ENCODE results near the gene ZNF576. TPM values are rescaled to one million over a fixed set of nuclear protein-coding genes. Genes with fewer than 3 reads are reported as not detected.
"Not testable (repeated sequence)": the region's sequence is repeated elsewhere in the genome, so short reads cannot be mapped to it uniquely, and the experiment has no call there.

ZNF576 gene
- total RNA-seq, 2 donors from 2014 or later, result 19.5 to 22.3 TPM

GRCh38 chr19:43648633-43649032 lies 52.2 kb downstream of the ZNF576 start:
- H3K4me1 Mint-ChIP-seq (ENCODE audit: low read depth in 2 of 2), result peaks cover 0 to 4% of the 10 kb centered on the region in 2 donors
- no peak overlapping the region for H3K27ac Mint-ChIP-seq
- H3K4me3 Mint-ChIP-seq, result no peak overlapping the region
- no peaks in the 10 kb centered on the region for H3K9me3 Mint-ChIP-seq
- ATAC-seq, result no peak
- peaks cover 4% of the 10 kb centered on the region for H3K36me3 Mint-ChIP-seq
- peak; percentile 3 for DNase-seq (ENCODE audit: low spot score)
- no peaks in the 10 kb centered on the region for H3K27me3 Mint-ChIP-seq

- H3K4me1 Mint-ChIP-seq (ENCODE audit: low read depth in 2 of 2), result peaks cover 0 to 4% of the 10 kb centered on the region in 2 donors
- H3K27ac Mint-ChIP-seq, result no peak overlapping the region
- no peaks in the 10 kb centered on the region for H3K27me3 Mint-ChIP-seq
- DNase-seq (ENCODE audit: low spot score) (no peak), ATAC-seq (no peak)
- peaks cover 4% of the 10 kb centered on the region for H3K36me3 Mint-ChIP-seq
- no peak overlapping the region for H3K4me3 Mint-ChIP-seq
- no peaks in the 10 kb centered on the region for H3K9me3 Mint-ChIP-seq
Observed at GRCh38 chr19:43649514-43649913, 53.1 kb downstream of the ZNF576 start.

DNA sequence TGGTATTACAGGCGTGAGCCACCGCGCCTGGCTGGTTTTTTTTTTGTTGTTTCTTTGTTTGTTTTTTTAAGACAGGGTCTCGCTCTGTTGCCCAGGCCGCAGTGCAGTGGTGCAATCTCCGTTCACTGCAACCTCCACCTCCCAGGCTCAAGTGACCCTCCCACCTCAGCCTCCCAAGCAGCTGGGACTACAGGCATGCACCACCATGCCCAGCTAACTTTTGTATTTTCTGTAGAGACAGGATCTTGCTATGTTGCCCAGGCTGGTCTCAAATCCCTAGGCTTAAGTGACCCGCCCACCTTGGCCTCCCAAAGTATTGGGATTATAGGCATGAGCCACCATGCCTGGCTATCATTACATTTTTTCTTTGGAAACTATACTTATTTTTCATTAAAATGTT lies 53.9 kb downstream of the ZNF576 start:
- H3K4me1 Mint-ChIP-seq (ENCODE audit: low read depth in 2 of 2); H3K27ac Mint-ChIP-seq; H3K9me3 Mint-ChIP-seq; ATAC-seq; H3K27me3 Mint-ChIP-seq; H3K4me3 Mint-ChIP-seq; H3K36me3 Mint-ChIP-seq; DNase-seq (ENCODE audit: low spot score): not testable (repeated sequence)

Other genes starting within 250 kb of the ZNF576 start
- not detected for gene CD177, start 242.9 kb upstream of the ZNF576 start, total RNA-seq
- gene TEX101, start 181.7 kb upstream of the ZNF576 start, total RNA-seq, result not detected
- not detected for gene LYPD3, start 131.0 kb upstream of the ZNF576 start, total RNA-seq
- 10 to 100 TPM; 10.5 to 18.7 TPM for gene PHLDB3, start 91.8 kb upstream of the ZNF576 start, total RNA-seq
- 10 to 100 TPM; 41.7 to 70.4 TPM for gene ETHE1, start 69.4 kb upstream of the ZNF576 start, total RNA-seq
- gene ZNF575, start 63.4 kb upstream of the ZNF576 start, total RNA-seq, result 1 to 10 TPM; 1.4 to 1.9 TPM
- 10 to 100 TPM; 29.9 to 47.0 TPM for gene XRCC1, start 21.1 kb upstream of the ZNF576 start, total RNA-seq
- gene PINLYP, start 20.8 kb upstream of the ZNF576 start, total RNA-seq, result 1 to 10 TPM; 2.7 to 6.2 TPM
- 10 to 100 TPM; 36.8 to 42.6 TPM for gene IRGQ, start 461 bp upstream of the ZNF576 start, total RNA-seq
- gene SRRM5, start 15.5 kb downstream of the ZNF576 start, total RNA-seq, result 1 to 10 TPM; 1.1 to 1.8 TPM
- 10 to 100 TPM; 24.9 to 25.3 TPM for gene ZNF428, start 23.0 kb downstream of the ZNF576 start, total RNA-seq
- under 1 TPM; 0.59 TPM for gene CADM4, start 43.3 kb downstream of the ZNF576 start, total RNA-seq
- gene PLAUR, start 73.6 kb downstream of the ZNF576 start, total RNA-seq, result 100 to 1,000 TPM in 1 of 2 donors, 10 to 100 TPM in 1; 83.6 to 172 TPM
- not detected for gene IRGC, start 119.5 kb downstream of the ZNF576 start, total RNA-seq
- 100 to 1,000 TPM in 1 of 2 donors, 10 to 100 TPM in 1; 89.4 to 103 TPM for gene SMG9, start 158.4 kb downstream of the ZNF576 start, total RNA-seq
- gene KCNN4, start 184.4 kb downstream of the ZNF576 start, total RNA-seq, result 100 to 1,000 TPM in 1 of 2 donors, 10 to 100 TPM in 1; 99.4 to 107 TPM
- gene LYPD5, start 205.9 kb downstream of the ZNF576 start, total RNA-seq, result under 1 TPM in 1 of 2 donors, not detected in 1; 0.29 TPM
- 1 to 10 TPM; 7.2 to 8.3 TPM for gene ZNF283, start 230.7 kb downstream of the ZNF576 start, total RNA-seq